Panc1 (cell line): ENCODE results near the gene TMEM108. TPM values are rescaled to one million over a fixed set of nuclear protein-coding genes. Genes with fewer than 3 reads are reported as not detected.

Experiments used
- ATAC-seq: fragments of 200-7000 bp; cut with Tn5 transposase; 2 replicates; pipeline ENCODE4 v1.9.1; 2020; ENCODE audit warnings: mild to moderate bottlenecking, moderate library complexity
- BruUV-seq: library from RNA; stranded (reverse); fragments of 400-500 nt; replicated peaks from 2 replicates; lab custom pipeline; 2021; lab: Mats Ljungman, UMichigan
- CTCF ChIA-PET: fragments of 300-600 bp; sonication (Branson Sonifier 250); formaldehyde crosslinking; loops from one replicate; lab custom pipeline; 2022; ENCODE audit warnings: antibody characterized with exemption; lab: Charles Lee
- POLR2A ChIA-PET: fragments of 300-600 bp; sonication (Branson Sonifier 250); formaldehyde crosslinking; loops from one replicate; lab custom pipeline; 2022; ENCODE audit warnings: antibody characterized with exemption; lab: Charles Lee
- DNase-seq: peaks from one replicate; pipeline ENCODE4 v3.0.0-alpha.2; 2010; ENCODE audit warnings: low read depth, low spot score
- H3K27ac ChIP-seq: 2 replicates; pipeline ENCODE4 v1.5.1; 2011; ENCODE audit warnings: mild to moderate bottlenecking, low read length, inconsistent platforms
- H3K27me3 ChIP-seq: fragments of 200-500 bp; sonication (Bioruptor generic); 2 replicates; pipeline ENCODE4 v1.6.0; 2014; ENCODE audit warnings: low read length, inconsistent platforms; ENCODE audit not compliant: control insufficient read depth, insufficient read depth
- H3K36me3 ChIP-seq: fragments of 200-500 bp; sonication (Bioruptor generic); 2 replicates; pipeline ENCODE4 v1.5.1; 2014; ENCODE audit warnings: inconsistent platforms, mild to moderate bottlenecking, low read length, moderate library complexity; ENCODE audit not compliant: control insufficient read depth, insufficient read depth
- H3K4me1 ChIP-seq: 2 replicates; pipeline ENCODE4 v1.5.1; 2011; ENCODE audit warnings: inconsistent platforms, mild to moderate bottlenecking, low read length, moderate library complexity; ENCODE audit not compliant: control insufficient read depth, insufficient read depth
- H3K4me3 ChIP-seq, 2 experiments: 2 replicates each; pipeline ENCODE4 v1.5.1; 2011 to 2012; ENCODE audit warnings: low read depth in 2 of 2, low read length in 2 of 2, mild to moderate bottlenecking in 2 of 2, inconsistent platforms in 1 of 2, moderate library complexity in 1 of 2
- H3K9me3 ChIP-seq: fragments of 200-500 bp; sonication (Bioruptor generic); 2 replicates; pipeline ENCODE4 v1.5.1; 2014; ENCODE audit warnings: low read depth, mild to moderate bottlenecking, inconsistent platforms, low read length, moderate library complexity; ENCODE audit not compliant: control insufficient read depth, insufficient read depth
- CTCF ChIP-seq: fragments of 450-650 bp; IDR thresholded peaks from 2 replicates; pipeline ENCODE4 v1.5.1; 2017; ENCODE audit warnings: mild to moderate bottlenecking
- POLR2AphosphoS5 ChIP-seq: IDR thresholded peaks from 2 replicates; pipeline ENCODE4 v1.6.1; 2012; ENCODE audit warnings: mild to moderate bottlenecking, low read depth, low read length, moderate library complexity
- REST ChIP-seq, 2 experiments: IDR thresholded peaks; 2 replicates each; pipeline ENCODE4 v1.6.1; 2011 to 2012; ENCODE audit warnings: low read depth in 2 of 2, control low read depth in 1 of 2, low read length in 1 of 2, mild to moderate bottlenecking in 1 of 2, moderate library complexity in 1 of 2; ENCODE audit not compliant: insufficient read depth in 1 of 2
- SIN3A ChIP-seq: IDR thresholded peaks from 2 replicates; pipeline ENCODE4 v1.6.1; 2012; ENCODE audit warnings: low read depth, mild to moderate bottlenecking, low read length, moderate library complexity, borderline replicate concordance; ENCODE audit not compliant: insufficient read depth
- TCF7L2 ChIP-seq: IDR thresholded peaks from 2 replicates; pipeline ENCODE4 v1.6.1; 2011; ENCODE audit warnings: mild to moderate bottlenecking, low read depth, low read length, inconsistent platforms
- in situ Hi-C: cut with HindIII; loops from 2 replicates; pipeline ENCODE4 v1.10.0; 2016; ENCODE audit warnings: low sequenced_read_pairs, low pct_unique_long_range_greater_than_20kb
- intact Hi-C: fragments of 100-400 bp; cut with micrococcal nuclease; formaldehyde crosslinking; loops from one replicate; pipeline ENCODE4 v1.10.0; 2022; ENCODE audit not compliant: unreplicated experiment
- total RNA-seq: library from RNA; stranded (reverse); gene quantifications from one replicate; pipeline ENCODE4 v1.2.1, GENCODE V29; 2021; ENCODE audit not compliant: unreplicated experiment

The TMEM108 gene
- total RNA-seq, 1 experiment from 2014 or later: 0.41 TPM

- in situ Hi-C loops: no loop called here
- no peak overlapping the region for H3K27ac ChIP-seq
Measured at GRCh38 chr3:133293397-133294110, 255.4 kb downstream of the TMEM108 start.

GRCh38 chr3:133294253-133294652 lies 256.1 kb downstream of the TMEM108 start:
- Histone ChIP-seq H3K27me3 (no peaks in the 10 kb centered on the region; the same call in 1 of the 2 replicates), H3K4me1 (peaks cover 3% of the 10 kb centered on the region; the same call in 1 of the 2 replicates), H3K9me3 (no peaks in the 10 kb centered on the region), H3K36me3 (no peaks in the 10 kb centered on the region), H3K4me3 (no peak overlapping the region), H3K27ac (no peak overlapping the region)
- CTCF ChIA-PET: no interaction called here
- in situ Hi-C loops: no loop called here
- ATAC-seq: no peak
- POLR2A ChIA-PET: no interaction called here
- intact Hi-C loops: no loop called here
- no peak for DNase-seq
- TF ChIP-seq CTCF (no peak), TCF7L2 (no peak), POLR2AphosphoS5 (no peak), SIN3A (no peak), REST (IDR thresholded peaks at IDR 0.05; ENCODE audit: insufficient read depth in 1 of 2, low read depth in 2 of 2, low read length in 1 of 2) (no peak)
- BruUV-seq: no TSS peak

More at GRCh38 chr3:133293397-133294110, 255.4 kb downstream of the TMEM108 start:
- ChIA-PET CTCF (no interaction called here), POLR2A (no interaction called here)
- BruUV-seq: no TSS peak
- Histone ChIP-seq H3K4me1 (peaks cover 3% of the 10 kb centered on the region; the same call in 1 of the 2 replicates), H3K27me3 (no peaks in the 10 kb centered on the region; the same call in 1 of the 2 replicates), H3K36me3 (no peaks in the 10 kb centered on the region), H3K9me3 (no peaks in the 10 kb centered on the region), H3K4me3 (no peak overlapping the region)
- intact Hi-C loops: no loop called here
- no peak for ATAC-seq
- no peak for DNase-seq
- no peak for TF ChIP-seq POLR2AphosphoS5
- no peak for TF ChIP-seq CTCF
- no peak for TF ChIP-seq TCF7L2
- TF ChIP-seq REST (IDR thresholded peaks at IDR 0.05; ENCODE audit: insufficient read depth in 1 of 2, low read depth in 2 of 2, low read length in 1 of 2): no peak
- TF ChIP-seq SIN3A: no peak
